Activated naive CD4-positive, alpha-beta T cell (primary cell): ENCODE measurements around the gene RDM1.

Experiments
- DNase-seq, 4 experiments: peaks; one replicate each; lab custom pipeline; 2025; lab: John Stamatoyannopoulos, UW

RDM1 gene

GRCh38 chr17:35932586-35932985, 2.0 kb upstream of the RDM1 start:
- DNase-seq, result no peak

GRCh38 chr17:35931794-35932425, 1.3 kb upstream of the RDM1 start:
- no peak for DNase-seq

DNA sequence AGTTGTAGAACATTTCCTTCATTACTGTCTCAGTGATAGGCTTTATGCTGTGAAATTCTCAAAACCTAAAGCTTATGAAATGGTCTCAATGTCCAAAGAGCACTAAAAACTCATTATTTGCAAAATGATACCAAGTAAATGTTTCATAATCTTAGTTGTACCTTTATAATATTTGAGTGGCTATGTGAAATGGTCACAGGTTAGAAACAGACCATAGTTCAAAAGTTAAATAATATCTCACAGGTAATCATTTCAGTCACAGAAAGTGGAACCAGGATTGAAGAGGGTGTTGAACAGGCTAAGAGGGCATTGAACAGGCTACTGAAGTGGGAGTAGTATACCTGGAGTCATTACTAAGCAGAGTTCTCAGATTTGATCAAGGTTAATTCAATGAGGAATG, 2.9 kb downstream of the RDM1 start:
- DNase-seq, result no peak

DNA sequence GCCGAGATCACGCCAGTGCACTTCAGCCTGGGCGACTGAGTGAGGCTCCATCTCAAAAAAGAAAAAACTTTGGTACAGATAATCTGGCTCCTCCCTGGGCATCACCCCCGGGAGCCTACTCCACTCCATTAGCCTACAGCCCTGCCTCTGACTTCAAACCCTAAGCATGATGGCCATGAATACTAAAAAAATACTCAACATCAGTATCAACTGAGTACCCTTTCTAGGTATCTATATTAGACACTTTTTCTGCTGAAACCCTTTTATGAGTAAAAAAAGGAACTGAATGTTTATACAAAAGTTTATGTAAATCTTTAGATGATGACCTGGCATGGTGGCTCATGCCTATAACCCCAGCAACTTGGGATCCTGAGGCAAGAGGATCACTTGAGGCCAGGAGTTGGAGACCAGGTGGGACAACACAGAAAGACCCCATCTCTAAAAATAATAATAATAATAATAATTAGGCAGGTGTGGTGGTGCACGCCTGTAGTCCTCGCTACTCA, 6.9 kb downstream of the RDM1 start:
- no peak for DNase-seq

DNA sequence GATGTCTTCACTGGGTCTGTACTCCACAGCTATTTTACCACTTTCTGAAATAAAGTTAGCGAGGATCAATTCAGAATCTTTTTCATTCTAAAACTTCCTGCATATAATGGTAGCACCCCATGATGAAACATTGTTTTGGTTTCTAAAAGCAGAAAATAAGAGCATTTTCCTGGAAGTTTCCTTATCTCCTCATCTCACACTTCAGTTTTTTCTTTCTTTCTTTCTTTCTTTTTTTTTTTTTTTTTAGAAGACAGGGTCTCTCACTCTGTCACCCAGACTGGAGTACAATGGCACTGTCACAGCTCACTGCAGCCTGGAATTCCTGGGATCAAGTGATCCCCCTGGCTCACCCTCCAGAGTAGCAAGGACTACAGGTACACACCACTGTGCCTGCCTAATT, 10.3 kb downstream of the RDM1 start:
- DNase-seq, result no peak

- DNase-seq, result no peak
Observed at GRCh38 chr17:35918665-35919064, 11.9 kb downstream of the RDM1 start.

DNA sequence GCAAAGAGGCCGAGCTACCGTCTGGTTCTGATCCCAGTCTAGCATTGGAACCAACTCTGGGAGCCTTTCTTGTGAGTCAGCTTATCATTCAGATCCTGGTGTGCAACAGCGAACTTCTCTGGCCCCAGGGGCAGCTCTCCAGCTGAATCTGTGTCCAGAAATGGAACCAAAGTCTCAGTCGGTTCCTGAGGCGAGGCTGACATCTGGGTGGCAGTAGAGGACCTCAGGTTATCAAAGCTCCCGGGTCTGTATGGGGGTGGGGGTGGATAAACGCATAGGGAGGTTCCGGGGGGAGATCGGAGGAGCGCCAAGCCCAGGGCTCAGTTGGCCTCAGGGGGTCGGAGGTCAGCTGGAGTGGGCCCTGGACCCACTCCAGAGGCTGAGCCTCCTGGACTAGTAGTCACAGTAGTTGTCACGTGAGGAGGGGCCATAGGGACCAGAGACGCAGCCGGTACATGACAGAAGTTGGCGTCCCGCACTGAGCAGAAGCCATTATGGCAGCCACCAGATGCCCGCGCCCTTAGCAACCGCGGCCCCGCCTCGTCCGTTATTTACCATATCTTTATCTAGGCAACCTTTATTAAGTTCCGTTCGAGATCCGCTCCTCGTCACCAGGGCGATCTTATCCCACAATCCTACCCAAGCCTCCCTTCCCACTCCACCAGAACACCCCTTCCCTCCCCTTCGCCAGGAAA, 12.9 kb downstream of the RDM1 start:
- DNase-seq, result no peak

GRCh38 chr17:35915153-35915964, 15.2 kb downstream of the RDM1 start:
- no peak for DNase-seq

DNA sequence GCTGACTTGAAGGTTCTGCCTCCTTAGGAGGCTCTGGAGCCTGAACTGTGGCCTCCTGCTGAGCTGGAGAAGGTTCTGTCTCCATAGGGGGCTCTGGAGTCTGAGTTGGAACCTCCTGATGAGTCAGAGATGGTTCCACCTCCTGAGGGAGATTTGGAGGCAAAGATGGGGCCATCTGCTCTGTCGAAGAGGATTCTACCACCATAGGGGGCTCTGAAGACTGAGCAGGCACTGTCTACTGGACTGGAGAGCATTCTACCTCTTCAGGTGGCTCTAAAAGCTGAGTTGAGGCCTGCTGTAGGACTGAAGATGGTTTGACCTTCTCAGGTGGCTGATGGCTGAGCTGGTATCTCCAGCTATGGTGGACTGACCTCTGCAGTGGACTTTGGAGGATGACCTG, 16.2 kb downstream of the RDM1 start:
- DNase-seq, result no peak

GRCh38 chr17:35913609-35914008, 17.0 kb downstream of the RDM1 start:
- no peak for DNase-seq

- no peak for DNase-seq
Observed at GRCh38 chr17:35912942-35913341, 17.6 kb downstream of the RDM1 start.

DNA sequence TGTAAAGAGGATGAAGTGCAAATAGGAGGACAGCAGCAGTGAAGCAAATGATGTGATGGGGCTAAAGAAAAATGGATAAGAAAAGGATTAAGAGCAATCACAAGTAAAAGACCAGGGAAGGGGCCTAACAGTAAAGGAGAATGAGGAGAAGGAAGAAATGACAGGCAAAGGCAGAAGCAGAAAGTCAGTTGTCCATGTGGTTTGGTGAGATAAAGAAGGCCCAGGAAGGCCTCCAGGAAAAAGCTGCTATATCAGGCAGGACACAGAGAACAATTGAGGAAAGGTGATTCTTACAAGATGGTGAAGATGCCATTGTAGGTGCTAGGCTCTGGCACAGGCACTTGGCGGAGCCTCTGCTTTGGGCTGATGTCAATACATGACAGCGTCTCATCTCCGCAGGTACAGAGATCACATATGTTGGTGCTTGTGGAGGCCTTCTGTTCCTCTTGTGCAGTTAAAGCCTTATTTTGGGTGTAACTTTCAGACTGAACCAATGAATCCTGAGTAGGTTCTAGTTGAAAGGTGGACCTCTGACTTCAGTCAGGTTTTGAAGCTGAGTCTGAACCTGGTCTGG, 18.1 kb downstream of the RDM1 start:
- no peak for DNase-seq

DNA sequence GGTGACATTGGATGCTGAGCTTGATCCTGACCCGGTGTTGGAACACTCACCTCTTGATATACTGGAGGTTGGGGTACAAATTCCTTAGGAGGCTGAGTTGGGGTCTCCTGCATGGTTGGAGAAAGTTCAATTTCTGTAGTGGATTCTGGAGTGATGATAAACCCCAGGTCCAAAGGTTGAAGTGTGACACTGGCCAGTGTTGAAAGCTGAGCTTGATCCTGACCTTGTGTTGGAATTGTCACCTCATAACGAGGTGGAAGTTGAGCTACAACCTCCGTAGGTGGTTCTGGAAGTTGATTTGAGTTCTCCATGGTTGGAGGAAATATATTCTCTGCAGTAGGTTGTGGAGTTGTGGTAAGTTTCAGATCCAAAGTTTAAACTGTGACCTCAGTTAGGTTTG, 21.2 kb downstream of the RDM1 start:
- no peak for DNase-seq

DNA sequence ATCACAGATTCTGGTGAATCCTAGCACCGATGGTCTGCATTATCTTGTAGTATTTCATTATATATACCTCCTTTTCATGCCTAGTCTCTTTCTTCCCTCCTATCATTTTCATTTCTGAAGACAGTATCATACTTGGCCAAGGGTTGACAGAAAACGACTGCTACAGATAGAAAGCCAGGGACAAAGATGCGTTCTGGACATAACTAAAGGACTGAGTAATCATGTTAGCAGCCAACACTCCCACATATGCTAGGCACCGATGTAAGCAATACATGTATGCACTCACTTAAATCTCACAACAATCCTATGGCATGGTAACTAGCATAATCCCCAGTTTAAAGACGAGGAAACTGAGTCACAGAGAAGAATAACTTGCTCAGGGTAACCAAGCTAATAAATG, 22.9 kb downstream of the RDM1 start:
- no peak for DNase-seq

GRCh38 chr17:35906926-35907637, 23.5 kb downstream of the RDM1 start:
- DNase-seq, result no peak

DNA sequence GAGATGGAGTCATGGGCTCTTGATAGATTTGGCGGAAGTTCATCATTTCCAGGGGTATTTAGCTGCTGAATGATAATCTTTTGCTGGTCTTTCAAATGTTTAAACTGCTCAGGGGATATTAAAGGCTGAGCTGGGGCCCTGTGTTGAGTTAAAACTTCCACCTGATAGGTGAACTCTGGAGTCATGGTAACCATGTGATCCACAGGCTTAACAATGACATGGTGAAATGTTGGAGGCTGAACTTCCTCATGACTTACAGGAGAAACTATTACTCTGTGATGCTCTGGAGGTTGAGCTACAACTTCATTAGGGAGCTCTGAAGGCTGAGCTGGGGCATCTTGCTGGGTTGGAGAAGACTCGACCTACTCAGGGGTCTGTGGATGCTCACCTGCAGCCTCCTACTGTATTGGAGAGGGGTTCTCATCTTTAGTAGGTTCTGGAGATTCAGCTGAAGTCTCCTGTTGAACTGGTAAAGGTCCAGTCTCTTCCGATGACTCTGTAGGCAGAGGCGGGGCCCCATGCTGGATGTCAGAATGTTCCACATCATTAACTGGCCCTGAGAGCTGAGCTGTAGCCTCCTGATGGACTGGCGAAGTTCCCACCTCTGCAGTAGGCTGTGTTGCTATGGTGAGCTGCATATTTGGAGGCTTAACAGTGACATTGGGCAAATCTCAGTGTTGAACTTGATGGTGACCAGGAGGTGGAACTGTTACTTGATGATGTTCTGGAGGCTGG, 24.2 kb downstream of the RDM1 start:
- DNase-seq, result no peak

DNA sequence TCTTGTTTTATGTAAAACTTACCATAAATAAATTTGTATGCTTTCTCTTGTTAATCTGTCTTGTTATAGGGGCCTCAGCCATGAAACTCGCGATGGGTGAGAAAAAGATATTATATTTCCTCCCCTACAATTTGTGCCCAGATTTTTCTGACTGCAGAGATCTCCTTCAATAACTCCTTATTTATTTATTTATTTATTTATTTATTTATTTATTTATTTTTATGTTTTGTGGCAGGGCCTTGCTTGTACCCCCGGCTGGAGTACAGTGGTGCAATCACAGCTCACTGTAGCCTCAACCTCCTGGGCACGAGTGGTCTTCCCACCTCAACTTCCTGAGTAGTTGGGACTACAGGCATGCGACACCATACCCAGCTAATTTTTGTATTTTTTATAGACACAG, 27.1 kb downstream of the RDM1 start:
- no peak for DNase-seq

- DNase-seq, result no peak
Observed at GRCh38 chr17:35901631-35902175, 28.9 kb downstream of the RDM1 start.

DNA sequence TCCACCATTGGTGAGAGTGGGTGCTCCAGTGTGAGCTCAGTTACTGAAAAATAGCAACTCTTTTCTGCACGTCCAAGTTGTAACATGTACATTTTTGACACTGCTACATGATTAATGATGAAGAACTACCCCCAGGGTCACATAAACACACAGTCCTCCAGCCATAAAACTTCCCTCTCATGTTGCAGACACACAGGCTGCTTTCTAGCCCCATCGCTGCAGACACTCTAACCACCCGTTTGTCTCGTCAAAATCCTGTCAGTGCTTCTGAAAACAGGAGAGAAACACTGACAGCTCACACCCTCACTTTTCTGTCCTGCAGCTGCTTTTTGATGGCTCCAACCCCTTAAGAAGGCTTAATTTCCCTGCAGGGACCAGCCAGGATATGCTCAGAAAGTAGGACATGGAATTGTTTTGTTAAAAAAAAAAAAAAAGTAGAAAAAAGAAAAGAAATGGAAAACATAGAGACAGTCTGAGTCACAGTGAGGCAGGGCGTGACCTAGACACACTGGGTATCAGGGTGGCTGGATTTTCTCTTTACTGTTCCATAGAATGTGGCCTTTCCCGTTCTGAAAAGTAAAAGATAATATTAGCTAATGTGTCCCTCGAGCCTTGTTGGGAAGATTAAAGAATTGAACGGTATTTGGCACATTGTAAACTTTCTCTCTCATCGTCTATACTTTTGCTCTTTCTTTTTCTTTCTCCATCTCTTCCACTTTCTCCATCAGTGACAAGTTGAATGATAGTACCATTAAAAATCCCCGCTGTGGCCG, 29.7 kb downstream of the RDM1 start:
- DNase-seq, result no peak

DNA sequence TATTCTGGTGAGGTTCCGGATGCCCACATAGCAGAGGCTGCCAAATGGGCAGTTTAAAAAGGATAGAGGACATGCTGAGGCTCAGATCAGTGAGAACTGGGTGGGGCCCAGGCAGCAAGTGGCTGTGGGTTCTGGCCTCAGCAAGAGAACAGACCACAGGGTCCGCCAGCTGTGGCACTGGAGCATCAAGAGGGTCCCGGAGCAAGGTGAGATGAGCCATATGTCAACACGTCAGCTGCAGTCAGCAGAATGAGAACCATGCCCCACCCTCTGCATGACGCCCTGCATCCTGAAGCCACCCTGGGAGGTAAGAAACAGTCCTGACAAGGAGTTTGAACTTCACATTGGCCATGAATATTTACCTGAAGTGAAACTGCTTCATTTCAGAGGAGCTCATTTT, 30.3 kb downstream of the RDM1 start:
- DNase-seq, result no peak
